ENCODE results near the gene MAP2K1. TPM values are rescaled to one million over a fixed set of nuclear protein-coding genes. Genes with fewer than 3 reads are reported as not detected.
A peak's percentile ranks its signal among the peaks of the same experiment; 100 is the strongest.
"Not testable (repeated sequence)": the region's sequence is repeated elsewhere in the genome, so short reads cannot be mapped to it uniquely, and the experiment has no call there.

The MAP2K1 gene
- total RNA-seq, 4 donors from 2014 or later: 50.4 to 112 (median 69.5) TPM

GRCh38 chr15:66359740-66360139 lies 27.0 kb upstream of the MAP2K1 start:
- Histone ChIP-seq H3K4me1 (peaks cover 0 to 5% of the 10 kb centered on the region in 2 donors), H3K27ac (no peak overlapping the region), H3K9me3 (no peaks in the 10 kb centered on the region), H3K27me3 (no peaks in the 10 kb centered on the region), H3K4me3 (no peak overlapping the region), H3K36me3 (no peaks in the 10 kb centered on the region)
- no peak for ATAC-seq
- in situ Hi-C loops (cut with MboI; ENCODE audit: low sequenced_read_pairs in 4 of 4): no loop called here
- DNase-seq: no peak
- TF ChIP-seq POLR2A (IDR thresholded peaks at IDR 0.05): no peak
- TF ChIP-seq CTCF (IDR thresholded peaks at IDR 0.05 in 4 of 5, conservative IDR thresholded peaks at IDR 0.05 in 1 of 5): no peak
- intact Hi-C loops (cut with DNase I; ENCODE audit: low total_unique reads): loop anchor here (10.0 kb wide), 1 partner anchor 135 kb away; the partner anchor contains the start of gene SNAPC5

DNA sequence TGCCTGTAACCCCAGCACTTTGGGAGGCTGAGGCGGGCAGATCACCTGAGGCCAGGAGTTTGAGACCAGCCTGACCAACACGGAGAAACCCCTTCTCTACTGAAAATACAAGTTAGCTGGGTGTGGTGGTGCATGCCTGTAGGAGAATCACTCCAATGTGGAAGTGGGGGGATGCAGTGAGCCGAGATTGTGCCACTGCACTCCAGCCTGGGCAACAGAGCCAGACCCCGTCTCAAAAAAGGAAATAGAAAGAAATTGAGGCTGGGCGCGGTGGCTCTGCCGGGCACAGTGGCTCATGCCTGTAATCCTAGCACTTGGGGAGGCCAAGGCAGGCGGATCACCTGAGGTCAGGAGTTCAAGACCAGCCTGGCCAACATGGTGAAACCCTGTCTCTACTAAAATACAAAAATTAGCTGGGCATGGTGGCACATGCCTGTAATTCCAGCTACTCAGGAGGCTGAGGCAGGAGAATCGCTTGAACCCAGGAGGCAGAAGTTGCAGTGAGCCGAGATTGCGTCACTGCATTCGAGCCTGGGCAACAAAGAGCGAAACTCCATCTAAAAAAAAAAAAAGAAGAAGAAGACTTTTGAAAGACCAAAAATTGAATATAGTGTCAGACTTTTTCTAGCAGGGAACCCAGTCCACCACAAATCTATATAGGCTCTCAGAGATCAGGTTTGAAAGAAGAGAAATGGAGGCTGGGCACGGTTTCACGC lies 24.8 kb upstream of the MAP2K1 start:
- H3K4me1 ChIP-seq; H3K36me3 ChIP-seq; intact Hi-C loops (cut with DNase I; ENCODE audit: low total_unique reads); in situ Hi-C loops (cut with MboI; ENCODE audit: low sequenced_read_pairs in 4 of 4); H3K27me3 ChIP-seq; H3K9me3 ChIP-seq; DNase-seq; H3K27ac ChIP-seq; H3K4me3 ChIP-seq; ATAC-seq: not testable (repeated sequence)

DNA sequence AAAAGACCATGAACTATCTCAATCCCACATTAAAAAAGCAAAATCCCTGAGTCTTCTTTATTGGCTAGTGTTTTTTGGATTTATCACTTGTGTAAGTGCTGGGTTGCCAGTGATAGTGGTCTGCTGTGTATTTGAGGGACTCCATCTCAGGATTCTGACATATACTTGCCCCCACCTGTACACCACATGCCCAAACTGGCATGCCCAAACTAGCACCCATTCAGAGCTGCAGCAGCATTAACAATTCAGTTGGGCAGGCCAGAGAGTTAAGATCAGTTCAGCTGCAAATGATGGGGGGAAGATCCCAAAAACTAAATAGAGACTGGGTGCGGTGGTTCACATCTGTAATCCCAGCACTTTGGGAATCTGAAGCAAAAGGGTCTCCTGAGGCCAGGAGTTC lies 23.9 kb upstream of the MAP2K1 start:
- TF ChIP-seq POLR2A (IDR thresholded peaks at IDR 0.05): no peak
- TF ChIP-seq CTCF (IDR thresholded peaks at IDR 0.05 in 4 of 5, conservative IDR thresholded peaks at IDR 0.05 in 1 of 5): no peak
- Histone ChIP-seq H3K27ac (no peak overlapping the region), H3K36me3 (no peaks in the 10 kb centered on the region), H3K4me1 (no peaks in the 10 kb centered on the region), H3K9me3 (no peaks in the 10 kb centered on the region), H3K27me3 (no peaks in the 10 kb centered on the region), H3K4me3 (no peak overlapping the region)
- ATAC-seq (no peak), DNase-seq (no peak)
- in situ Hi-C loops (cut with MboI; ENCODE audit: low sequenced_read_pairs in 4 of 4) (no loop called here), intact Hi-C loops (cut with DNase I; ENCODE audit: low total_unique reads) (no loop called here)

DNA sequence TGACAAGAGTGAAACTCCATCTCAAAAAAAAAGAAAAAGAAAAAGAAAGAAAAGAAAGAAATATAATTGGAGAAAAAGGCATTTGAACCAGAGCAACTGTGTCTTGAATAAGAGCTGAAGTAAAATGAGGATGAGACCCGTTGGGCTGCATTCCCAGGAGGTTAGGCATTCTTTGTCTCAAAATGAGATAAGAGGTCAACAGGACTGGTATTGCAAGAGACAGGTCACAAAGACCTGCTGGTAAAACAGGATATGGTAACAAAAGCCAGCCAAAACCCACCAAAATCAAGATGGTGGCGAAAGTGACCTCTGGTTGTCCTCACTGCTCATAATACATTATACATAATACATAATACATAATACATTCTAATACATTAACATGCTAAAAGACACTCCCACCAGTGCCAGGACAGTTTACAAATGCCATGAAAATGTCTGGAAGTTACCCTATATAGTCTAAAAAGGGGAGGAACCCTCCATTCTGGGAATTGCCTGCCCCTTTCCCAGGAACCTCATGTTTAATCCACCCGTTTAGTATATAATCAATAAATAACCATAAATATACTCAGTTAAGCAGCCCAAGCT lies 21.7 kb upstream of the MAP2K1 start:
- Histone ChIP-seq H3K27ac (no peak overlapping the region), H3K4me1 (peaks cover 0 to under 1% of the 10 kb centered on the region in 2 donors), H3K4me3 (no peak overlapping the region), H3K9me3 (no peaks in the 10 kb centered on the region), H3K27me3 (no peaks in the 10 kb centered on the region), H3K36me3 (no peaks in the 10 kb centered on the region)
- DNase-seq (no peak), ATAC-seq (no peak)
- TF ChIP-seq CTCF (IDR thresholded peaks at IDR 0.05 in 4 of 5, conservative IDR thresholded peaks at IDR 0.05 in 1 of 5) (no peak), POLR2A (IDR thresholded peaks at IDR 0.05) (no peak)
- in situ Hi-C loops (cut with MboI; ENCODE audit: low sequenced_read_pairs in 4 of 4): no loop called here
- intact Hi-C loops (cut with DNase I; ENCODE audit: low total_unique reads): no loop called here

- peak overlapping the region; percentile 48 to 54 (median 48) for H3K4me3 ChIP-seq
- in situ Hi-C loops (cut with MboI; ENCODE audit: low sequenced_read_pairs in 4 of 4): no loop called here
- intact Hi-C loops (cut with DNase I; ENCODE audit: low total_unique reads): no loop called here
These were observed 16.7 kb upstream of the MAP2K1 start for GRCh38 chr15:66369773-66370651.

More at GRCh38 chr15:66369773-66370651, 16.7 kb upstream of the MAP2K1 start:
- peak in 1 of 2 donors; percentile 64 for ATAC-seq
- Histone ChIP-seq H3K27me3 (no peaks in the 10 kb centered on the region), H3K4me1 (peaks cover 0 to 4% of the 10 kb centered on the region in 2 donors), H3K9me3 (no peaks in the 10 kb centered on the region), H3K27ac (peak overlapping the region; percentile 45 to 66 (median 52)), H3K36me3 (no peaks in the 10 kb centered on the region)
- TF ChIP-seq POLR2A (IDR thresholded peaks at IDR 0.05) (no peak), CTCF (IDR thresholded peaks at IDR 0.05 in 4 of 5, conservative IDR thresholded peaks at IDR 0.05 in 1 of 5) (no peak)
- no peak for DNase-seq

Measured in gastrocnemius medialis (tissue), 4 donors.